GM19043 (cell line): ENCODE data around the gene CCDC54.
"Not testable (repeated sequence)": the region's sequence is repeated elsewhere in the genome, so short reads cannot be mapped to it uniquely, and the experiment has no call there.

Experiments
- ATAC-seq: cut with Tn5 transposase; IDR thresholded peaks from one replicate; pipeline ENCODE4 v1.9.1; 2021; ENCODE audit warnings: low read depth; ENCODE audit not compliant: unreplicated experiment

Gene CCDC54

DNA sequence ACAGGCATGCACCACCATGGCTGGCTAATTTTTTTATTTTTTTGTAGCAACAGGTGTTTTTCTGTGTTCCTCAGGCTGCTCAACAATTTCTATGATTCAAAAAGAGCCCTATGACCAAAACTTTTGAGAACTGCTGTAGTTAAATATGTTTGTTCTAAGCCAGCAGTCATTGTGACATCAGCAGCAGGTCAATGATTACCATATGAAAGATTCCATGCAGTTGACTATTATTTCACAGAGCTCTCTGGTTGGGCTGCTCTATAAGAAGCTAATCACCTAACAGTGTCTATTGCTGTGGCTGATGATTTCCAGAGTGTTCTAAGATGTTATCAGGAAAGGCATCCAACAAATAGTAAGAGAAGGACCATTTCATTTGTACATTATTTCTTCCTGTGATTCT is at the start of gene CCDC54:
Gene CCDC54, plus strand, starts transcription at position 289 of the 400 bp plus-strand sequence. CDS start 149 bp downstream, outside the sequence.
- no peak for ATAC-seq

GRCh38 chr3:107328069-107328468 is 49.2 kb upstream of the CCDC54 start:
- no peak for ATAC-seq

GRCh38 chr3:107329088-107329487 is 48.2 kb upstream of the CCDC54 start:
- ATAC-seq = no peak

DNA sequence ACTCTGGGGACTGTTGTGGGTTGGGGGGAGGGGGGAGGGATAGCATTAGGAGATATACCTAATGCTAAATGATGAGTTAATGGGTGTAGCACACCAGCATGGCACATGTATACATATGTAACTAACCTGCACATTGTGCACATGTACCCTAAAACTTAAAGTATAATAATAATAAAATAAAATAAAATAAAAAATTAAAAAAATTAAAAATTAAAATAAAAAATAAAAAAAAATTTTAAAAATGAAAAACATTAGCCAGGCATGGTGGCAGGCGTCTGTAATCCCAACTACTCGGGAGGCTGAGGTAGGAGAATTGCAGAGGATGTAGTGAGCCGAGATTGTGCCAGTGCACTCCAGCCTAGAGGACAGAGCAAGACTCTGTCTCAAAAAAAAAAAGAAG is 37.5 kb upstream of the CCDC54 start:
- not testable (repeated sequence) for ATAC-seq

GRCh38 chr3:107344722-107345121 is 32.5 kb upstream of the CCDC54 start:
- no peak for ATAC-seq

- ATAC-seq = no peak
Observed at GRCh38 chr3:107345822-107346405, 31.3 kb upstream of the CCDC54 start.

GRCh38 chr3:107346564-107346963 is 30.7 kb upstream of the CCDC54 start:
- ATAC-seq = no peak

GRCh38 chr3:107347751-107348150 is 29.5 kb upstream of the CCDC54 start:
- no peak for ATAC-seq

- no peak for ATAC-seq
Observed at GRCh38 chr3:107356706-107357105, 20.5 kb upstream of the CCDC54 start.

DNA sequence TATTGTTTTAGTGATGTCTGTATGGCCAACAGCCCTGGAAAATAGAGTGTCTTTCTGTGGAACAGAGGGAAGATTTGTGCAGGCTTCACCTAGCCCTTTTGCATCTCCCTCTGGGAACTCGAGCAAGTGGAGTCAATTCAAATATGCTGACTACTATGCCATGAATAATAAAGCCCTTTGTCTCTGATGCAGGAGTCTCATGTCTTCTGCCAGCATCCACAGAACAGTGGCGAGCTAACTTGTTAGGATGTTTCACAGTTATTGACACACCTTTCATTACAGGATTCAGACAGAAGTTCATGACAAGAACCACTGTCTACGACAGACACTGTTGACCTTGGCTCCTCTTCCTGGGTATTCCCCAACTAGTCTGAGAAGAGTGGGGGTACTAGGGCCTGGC is 15.6 kb upstream of the CCDC54 start:
- no peak for ATAC-seq

GRCh38 chr3:107365051-107365450 is 12.2 kb upstream of the CCDC54 start:
- no peak for ATAC-seq

GRCh38 chr3:107366766-107367165 is 10.5 kb upstream of the CCDC54 start:
- no peak for ATAC-seq

- no peak for ATAC-seq
Observed at GRCh38 chr3:107367353-107367752, 9.9 kb upstream of the CCDC54 start.

GRCh38 chr3:107368654-107369398 is 8.4 kb upstream of the CCDC54 start:
- ATAC-seq = no peak

- ATAC-seq = no peak
Observed at GRCh38 chr3:107369791-107370190, 7.4 kb upstream of the CCDC54 start.

DNA sequence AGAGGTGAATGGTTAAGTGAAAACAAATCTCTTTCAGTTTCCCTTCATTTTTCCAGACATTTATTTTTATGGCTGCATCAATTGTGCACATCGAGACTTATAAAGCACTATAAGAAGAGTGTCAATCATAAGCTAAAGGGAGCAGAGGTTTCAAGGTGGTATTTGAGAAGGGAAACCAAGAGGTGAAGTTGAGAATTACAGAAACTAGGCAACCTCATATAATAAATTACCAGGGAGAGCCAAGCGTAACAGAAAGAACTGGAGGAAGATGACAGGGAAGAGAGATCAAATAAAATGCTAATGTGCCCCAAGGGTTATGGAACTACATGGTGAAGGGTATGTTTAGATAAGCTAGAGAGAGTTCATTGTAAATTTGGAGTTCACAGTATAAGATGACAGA is 6.3 kb upstream of the CCDC54 start:
- ATAC-seq = no peak

DNA sequence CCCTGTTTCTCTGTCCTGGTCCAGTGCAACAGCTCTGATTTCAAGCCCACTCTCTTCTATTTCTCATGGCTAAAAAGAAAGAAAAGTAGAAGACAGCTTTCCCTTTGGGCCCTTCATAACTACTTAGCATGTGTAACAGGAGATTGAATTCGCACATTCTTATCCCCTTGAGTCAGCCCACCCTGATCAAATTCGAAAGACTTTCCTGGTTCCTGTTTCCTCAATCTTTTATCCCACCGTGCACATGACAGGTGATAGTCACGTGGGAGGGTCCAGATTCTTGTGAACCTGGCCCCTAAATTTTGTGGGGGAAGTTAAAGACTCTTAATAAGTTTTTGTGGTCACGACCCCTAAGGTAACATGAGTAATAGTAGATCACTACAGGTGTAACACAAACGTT is 4.7 kb upstream of the CCDC54 start:
- ATAC-seq = no peak

DNA sequence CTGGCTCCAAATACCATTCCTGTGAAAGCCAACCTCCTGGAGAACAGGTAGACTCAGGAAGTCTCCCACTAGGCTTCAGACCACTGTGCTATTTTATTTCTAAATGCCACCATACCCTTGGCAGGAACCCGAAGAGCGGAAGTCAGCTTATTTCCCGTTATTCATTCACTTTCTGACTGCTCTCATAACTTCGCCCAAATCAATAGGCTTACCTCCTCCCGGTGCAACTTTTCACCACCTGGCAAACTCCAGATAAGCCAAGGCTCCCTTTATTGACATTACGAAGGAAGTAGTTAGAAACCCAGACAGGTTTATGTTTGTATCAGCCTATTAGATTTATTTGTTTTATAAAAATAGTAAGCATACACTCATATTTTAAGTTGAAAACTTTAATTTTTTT is 3.3 kb upstream of the CCDC54 start:
- ATAC-seq = no peak

GRCh38 chr3:107375682-107376081 is 1.6 kb upstream of the CCDC54 start:
- no peak for ATAC-seq

DNA sequence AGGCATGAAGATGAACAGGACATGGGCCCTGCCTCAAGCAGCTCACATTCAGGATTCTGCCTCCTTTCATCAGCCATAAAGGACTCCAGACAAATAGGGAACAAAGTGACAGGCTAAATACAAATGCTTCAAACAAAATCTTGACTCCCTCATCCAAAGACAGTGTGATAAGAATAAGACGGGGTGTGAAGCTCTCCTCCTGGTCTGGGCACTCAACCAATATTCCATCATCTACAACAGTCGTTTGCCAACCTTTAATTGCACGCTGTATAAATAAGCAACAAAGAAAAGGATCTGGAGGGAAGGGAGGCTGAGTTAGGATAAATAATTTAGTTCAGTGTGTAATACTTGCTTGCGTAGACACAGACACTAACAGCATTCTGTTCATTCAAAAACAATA is 5.4 kb downstream of the CCDC54 start:
- ATAC-seq = no peak

DNA sequence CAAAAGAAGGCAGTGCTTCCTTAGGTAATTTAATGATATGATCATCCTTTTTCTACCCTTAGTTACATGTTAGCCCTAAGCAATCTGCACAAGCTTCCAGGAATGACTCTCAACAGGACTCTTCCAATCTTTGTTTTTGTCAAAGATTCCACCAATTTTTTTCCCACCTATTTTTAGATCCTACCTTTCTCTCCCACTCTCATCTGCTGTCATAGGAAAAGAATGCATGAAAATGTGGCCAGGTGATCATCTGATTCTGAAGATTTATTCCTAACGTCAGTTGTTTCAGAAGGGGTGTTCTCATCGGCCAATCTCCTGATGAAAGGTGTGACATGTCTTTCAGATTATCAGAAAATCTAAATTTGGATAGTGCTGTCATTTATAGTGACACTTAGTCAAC is 7.2 kb downstream of the CCDC54 start:
- no peak for ATAC-seq

DNA sequence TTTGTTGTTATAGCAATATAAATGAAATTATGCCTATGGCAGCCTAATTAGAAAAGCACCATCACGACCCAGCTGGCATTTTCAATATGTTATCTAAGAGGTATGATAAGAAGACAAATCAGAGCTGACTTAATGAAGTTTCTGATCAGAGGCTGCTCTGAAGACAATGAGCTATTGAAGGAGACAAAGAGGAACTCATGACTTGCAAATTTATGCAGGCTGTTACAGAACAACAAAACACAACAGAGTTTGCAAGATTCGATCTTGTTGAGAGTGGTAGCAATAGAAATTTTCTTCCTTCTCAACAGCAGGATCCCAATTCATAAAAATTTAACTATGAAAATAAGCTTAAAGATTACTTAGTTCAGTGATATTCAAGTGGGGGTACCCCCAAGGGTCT is 7.7 kb downstream of the CCDC54 start:
- no peak for ATAC-seq
